Heart left ventricle (tissue), 16 donors: ENCODE measurements around the gene RAB6A. TPM values are rescaled to one million over a fixed set of nuclear protein-coding genes. Genes with fewer than 3 reads are reported as not detected.
"Not testable (repeated sequence)": the region's sequence is repeated elsewhere in the genome, so short reads cannot be mapped to it uniquely, and the experiment has no call there.

ENCODE experiments used
- ATAC-seq, 4 donors: fragments of 200-7000 bp; cut with Tn5 transposase; one replicate each; pipeline ENCODE4 v1.9.1; 2020 to 2022; ENCODE audit warnings: moderate library complexity in 4 of 4, mild to moderate bottlenecking in 3 of 4, moderate number of reproducible peaks in 1 of 4
- DNase-seq, 5 donors: peaks; one replicate each; pipeline ENCODE4 v3.0.0-alpha.2; 2020
- H3K27ac ChIP-seq, 12 donors: fragments of 200-600 bp; sonication (generic) in 4 of 12; one replicate each; pipeline versions ENCODE4 v1.5.0 to v1.8.0; 2016 to 2022; ENCODE audit warnings: mild to moderate bottlenecking in 2 of 12
- H3K27me3 ChIP-seq, 9 donors: fragments of 200-600 bp; sonication (generic) in 2 of 9; one replicate each; pipeline versions ENCODE4 v1.5.1 to v1.8.0; 2016 to 2022; ENCODE audit warnings: mild to moderate bottlenecking in 3 of 9
- H3K36me3 ChIP-seq, 9 donors: fragments of 200-600 bp; sonication (generic) in 2 of 9; one replicate each; pipeline versions ENCODE4 v1.5.0 to v1.8.0; 2018 to 2022; ENCODE audit warnings: mild to moderate bottlenecking in 2 of 9
- H3K4me1 ChIP-seq, 12 donors: fragments of 200-600 bp; sonication (generic) in 4 of 12; one replicate each; pipeline versions ENCODE4 v1.5.0 to v1.8.0; 2016 to 2022; ENCODE audit warnings: mild to moderate bottlenecking in 3 of 12
- H3K4me3 ChIP-seq, 12 donors: fragments of 200-600 bp; sonication (generic) in 4 of 12; one replicate each; pipeline versions ENCODE4 v1.5.0 to v1.8.0; 2017 to 2022; ENCODE audit warnings: mild to moderate bottlenecking in 9 of 12, moderate library complexity in 4 of 12
- H3K9me3 ChIP-seq, 12 donors: fragments of 200-600 bp; sonication (generic) in 4 of 12; one replicate each; pipeline versions ENCODE4 v1.5.0 to v1.8.0; 2016 to 2022; ENCODE audit warnings: mild to moderate bottlenecking in 1 of 12
- POLR2A ChIP-seq, 2 donors: fragments of 450-650 bp; IDR thresholded peaks; one replicate each; pipeline ENCODE4 v1.6.1; 2017; ENCODE audit warnings: antibody characterized with exemption in 2 of 2, mild to moderate bottlenecking in 2 of 2, moderate library complexity in 2 of 2
- WGBS, 4 donors: extraction: QIAGEN DNeasy Blood & Tissue Kit in 2 of 4; methylation state at CpG; one replicate each; pipeline versions ENCODE4 v1.1.5 to v1.1.7; 2013 to 2018; 5-methylcytosine and 5-hydroxymethylcytosine counted together
- intact Hi-C, 10 donors: fragments of 100-400 bp; cut with DNase I; formaldehyde crosslinking; loops; one replicate each; pipeline versions ENCODE4 v1.11.1 to v1.14.2; 2022
- polyA plus RNA-seq, 2 donors: library from polyadenylated mRNA; stranded (reverse); fragments of 200-250 nt; gene quantifications; one replicate each; pipeline ENCODE4 v1.2.3, GENCODE V29; 2013
- total RNA-seq, 9 donors: library from RNA; depleted of rRNA in 2 of 9; stranded (reverse); fragments of >200 nt in 2 of 9; fragmentation: NEBNext Ultra II Directional in 3 of 9; extraction: Animal tissue kit (Norgen Biotek cat#: 25700) in 3 of 9; gene quantifications; one replicate each; pipeline versions ENCODE4 v1.1.0 to v1.2.4, GENCODE V29; 2016 to 2023
- TF ChIP-seq, protein P1 (sequence below), 12 donors: fragments of 200-600 bp; sonication (generic) in 4 of 12; IDR thresholded peaks; one replicate each; pipeline versions ENCODE4 v1.5.0 to v1.8.0; 2018 to 2022; ENCODE audit warnings: antibody characterized with exemption in 12 of 12, mild to moderate bottlenecking in 5 of 12
- donor health status: ischemic (EF 13 %, LVEDD 7.1; RV severe dilation, severe dysfunction).
- donor health status: healthy with polysubstance abuse.
- donor health status: DM: no; HTN: yes; CAD: no.
- donor health status: DM: no; HTN: no; CAD: no.
- donor health status: ischemic (EF 25% LVEDD 6.9; RV normal size, moderate dysfunction).
- donor health status: ischemic (EF 25% LVEDD 5.7; RV mildly dilated, moderate dysfunction).
- donor health status: healthy.
- donor health status: DM: yes; HTN: yes; CAD: no.
- donor health status: ischemic (EF 35%, LVEDD 5.7; RV mildly dilated, moderate dysfunction).
- donor health status: nonischemic (EF 11% LVEDD 7.7; RV severe dilation, severe dysfunction).
- donor health status: DM: yes; HTN: yes; CAD: no.
- donor health status: PGD.
- donor health status: ischemic (EF 29% LVEDD 5.4; RV normal size, mild dysfunction).
- donor health status: nonischemic (EF 23%, LVEDD 6.1; RV moderate dilation, normal function).

Gene RAB6A
- total and polyA plus RNA-seq, 11 donors = 41.7 to 143 (median 117) TPM

DNA sequence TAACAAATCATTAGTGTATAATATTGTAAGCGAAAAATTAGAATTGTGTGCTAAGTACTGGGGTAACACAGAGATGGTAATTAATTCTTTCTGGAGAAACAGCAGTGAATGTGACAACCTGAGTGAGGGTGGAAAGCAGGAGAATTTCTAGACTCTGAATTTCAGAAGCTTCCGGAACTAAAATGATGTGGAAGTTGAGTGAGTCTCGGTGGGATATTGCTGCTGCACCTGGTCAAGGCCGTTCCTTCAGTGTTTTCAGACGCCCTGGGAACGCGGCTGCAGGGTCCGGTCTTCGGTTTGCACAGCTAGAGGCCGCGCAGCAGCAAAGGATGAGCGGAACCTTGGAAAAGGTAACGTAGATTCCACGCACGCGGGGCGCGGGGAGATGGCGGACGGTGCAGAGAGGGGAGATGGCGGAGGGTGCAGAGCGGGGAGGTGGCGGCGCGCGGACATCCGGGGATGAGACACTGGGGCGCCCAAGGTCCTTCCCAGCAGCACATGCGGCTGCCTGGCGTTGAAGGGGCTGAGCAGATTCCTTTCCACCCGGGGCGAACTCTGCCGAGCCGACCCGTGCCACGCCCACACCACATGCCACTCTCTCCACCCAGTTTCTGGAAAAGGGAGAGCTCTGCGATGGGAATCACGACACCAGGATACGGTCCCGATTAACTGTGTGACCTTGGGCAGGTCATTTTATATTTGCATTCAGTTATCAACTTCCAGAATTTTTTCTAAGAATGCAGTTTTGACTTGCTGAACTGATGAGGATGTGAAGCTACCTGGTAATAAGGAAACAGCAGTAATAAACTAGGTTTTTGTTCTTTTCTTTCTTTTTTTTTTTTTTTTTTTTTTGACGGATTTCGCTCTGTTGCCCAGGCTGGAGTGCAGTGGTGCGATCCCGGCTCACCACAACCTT is 27.0 kb upstream of the RAB6A start, which contains the start of gene MRPL48:
Gene MRPL48 (plus strand): TSS at position 232 of the 916 bp plus-strand sequence. CDS start 98 bp downstream, at position 330.
- ATAC-seq (peak; percentile 98 to 100 (median 99)), DNase-seq (peak; percentile 92 to 96 (median 95))
- peaks cover 0 to 21% (median 12%) of the 10 kb centered on the region in 12 donors for H3K4me1 ChIP-seq
- H3K27ac ChIP-seq = peak within 1 kb of the TSS; percentile 76 to 98 (median 90)
- intact Hi-C loops = loop anchor here in 3 of 10 donors (5.0 to 10.0 kb wide), 2 partner anchors 87 to 89 kb away; partner anchors contain the start of genes COA4 (in 3 of the 3) and PAAF1 (in 3 of the 3)
- H3K9me3 ChIP-seq = no peaks in the 10 kb centered on the region
- TF ChIP-seq, protein P1, sequence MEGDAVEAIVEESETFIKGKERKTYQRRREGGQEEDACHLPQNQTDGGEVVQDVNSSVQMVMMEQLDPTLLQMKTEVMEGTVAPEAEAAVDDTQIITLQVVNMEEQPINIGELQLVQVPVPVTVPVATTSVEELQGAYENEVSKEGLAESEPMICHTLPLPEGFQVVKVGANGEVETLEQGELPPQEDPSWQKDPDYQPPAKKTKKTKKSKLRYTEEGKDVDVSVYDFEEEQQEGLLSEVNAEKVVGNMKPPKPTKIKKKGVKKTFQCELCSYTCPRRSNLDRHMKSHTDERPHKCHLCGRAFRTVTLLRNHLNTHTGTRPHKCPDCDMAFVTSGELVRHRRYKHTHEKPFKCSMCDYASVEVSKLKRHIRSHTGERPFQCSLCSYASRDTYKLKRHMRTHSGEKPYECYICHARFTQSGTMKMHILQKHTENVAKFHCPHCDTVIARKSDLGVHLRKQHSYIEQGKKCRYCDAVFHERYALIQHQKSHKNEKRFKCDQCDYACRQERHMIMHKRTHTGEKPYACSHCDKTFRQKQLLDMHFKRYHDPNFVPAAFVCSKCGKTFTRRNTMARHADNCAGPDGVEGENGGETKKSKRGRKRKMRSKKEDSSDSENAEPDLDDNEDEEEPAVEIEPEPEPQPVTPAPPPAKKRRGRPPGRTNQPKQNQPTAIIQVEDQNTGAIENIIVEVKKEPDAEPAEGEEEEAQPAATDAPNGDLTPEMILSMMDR (IDR thresholded peaks at IDR 0.05) = peak in 2 of 12 donors; percentile 2 to 36
- TF ChIP-seq POLR2A (IDR thresholded peaks at IDR 0.05) = peak in 1 of 2 donors; percentile 38
- peaks cover 0 to 5% (median 0%) of the 10 kb centered on the region in 9 donors for H3K36me3 ChIP-seq
- no peaks in the 10 kb centered on the region for H3K27me3 ChIP-seq
- H3K4me3 ChIP-seq = peak within 1 kb of the TSS; percentile 18 to 84 (median 72)
- 5 to 7% (median 6%) methylated on average over 43 to 44 of the region's 44 CpGs for WGBS, 4 donors

- Histone ChIP-seq H3K27me3 (no peaks in the 10 kb centered on the region), H3K4me3 (peak overlapping the region; percentile 18 to 84 (median 72)), H3K9me3 (no peaks in the 10 kb centered on the region), H3K27ac (peak overlapping the region; percentile 76 to 98 (median 90)), H3K36me3 (peaks cover 0 to 5% (median 0%) of the 10 kb centered on the region in 9 donors), H3K4me1 (peaks cover 0 to 21% (median 12%) of the 10 kb centered on the region in 12 donors)
- intact Hi-C loops = loop anchor here in 3 of 10 donors (5.0 to 10.0 kb wide), 2 partner anchors 88 to 90 kb away; partner anchors contain the start of genes COA4 (in 3 of the 3) and PAAF1 (in 3 of the 3)
- no peak for TF ChIP-seq POLR2A (IDR thresholded peaks at IDR 0.05)
- TF ChIP-seq, protein P1 (IDR thresholded peaks at IDR 0.05) = no peak
- DNase-seq (no peak), ATAC-seq (no peak)
- WGBS, 4 donors = 60 to 72% (median 61%) methylated on average over 17 of the region's 17 CpGs
These were observed 26.3 kb upstream of the RAB6A start for GRCh38 chr11:73787051-73787642.

- not testable (repeated sequence) for H3K4me3 ChIP-seq, DNase-seq, H3K36me3 ChIP-seq, ATAC-seq, H3K27ac ChIP-seq, H3K27me3 ChIP-seq, H3K9me3 ChIP-seq
- intact Hi-C loops = loop anchor here in 3 of 10 donors (5.0 to 10.0 kb wide), 2 partner anchors 89 to 92 kb away; partner anchors contain the start of genes COA4 (in 3 of the 3) and PAAF1 (in 3 of the 3)
- peaks cover 0 to 21% (median 12%) of the 10 kb centered on the region in 12 donors for H3K4me1 ChIP-seq
These were observed 24.6 kb upstream of the RAB6A start for GRCh38 chr11:73785467-73785866.

GRCh38 chr11:73784734-73785133 is 23.9 kb upstream of the RAB6A start:
- Histone ChIP-seq H3K4me3 (no peak overlapping the region), H3K4me1 (peaks cover 0 to 25% (median 14%) of the 10 kb centered on the region in 12 donors), H3K27ac (no peak overlapping the region), H3K36me3 (no peaks in the 10 kb centered on the region), H3K9me3 (no peaks in the 10 kb centered on the region), H3K27me3 (no peaks in the 10 kb centered on the region)
- intact Hi-C loops = loop anchor here in 3 of 10 donors (5.0 to 10.0 kb wide), 2 partner anchors 90 to 93 kb away; partner anchors contain the start of genes COA4 (in 3 of the 3) and PAAF1 (in 3 of the 3)
- WGBS, 4 donors = 91 to 97% (median 93%) methylated on average over 1 of the region's 1 CpG
- ATAC-seq (no peak), DNase-seq (no peak)
- TF ChIP-seq, protein P1 (IDR thresholded peaks at IDR 0.05) = no peak
- TF ChIP-seq POLR2A (IDR thresholded peaks at IDR 0.05) = no peak
